DOHH2 (cell line): ENCODE data around the gene BICC1.

Experiments used
- H3F3A ChIP-seq: fragments of 200-600 bp; sonication (generic), shearing (Covaris generic); 2 replicates; pipeline ENCODE4 v1.6.0; 2016; ENCODE audit warnings: antibody characterized with exemption, mild to moderate bottlenecking; ENCODE audit not compliant: control insufficient read depth, insufficient read depth
- H3K27ac ChIP-seq: fragments of 200-600 bp; sonication (generic); 2 replicates; pipeline ENCODE4 v1.5.1; 2014; ENCODE audit warnings: low read depth, mild to moderate bottlenecking, low read length, moderate library complexity
- H3K27me3 ChIP-seq: fragments of 200-600 bp; sonication (generic); 2 replicates; pipeline ENCODE4 v1.6.1; 2014; ENCODE audit warnings: mild to moderate bottlenecking, low read length, mixed read lengths; ENCODE audit not compliant: control insufficient read depth
- H3K36me3 ChIP-seq: fragments of 200-600 bp; sonication (generic); 2 replicates; pipeline ENCODE4 v1.6.1; 2014; ENCODE audit warnings: mild to moderate bottlenecking, low read length, moderate library complexity, mixed read lengths; ENCODE audit not compliant: control insufficient read depth
- H3K4me1 ChIP-seq: fragments of 200-600 bp; sonication (generic); 2 replicates; pipeline ENCODE4 v1.6.1; 2014; ENCODE audit warnings: mild to moderate bottlenecking, low read length, mixed read lengths; ENCODE audit not compliant: control insufficient read depth
- H3K4me2 ChIP-seq: fragments of 200-600 bp; sonication (generic); 2 replicates; pipeline ENCODE4 v1.6.0; 2014; ENCODE audit warnings: mild to moderate bottlenecking, low read length, moderate library complexity
- H3K4me3 ChIP-seq: fragments of 200-600 bp; sonication (generic); 2 replicates; pipeline ENCODE4 v1.5.1; 2014; ENCODE audit warnings: mild to moderate bottlenecking, low read length, mixed read lengths
- H3K79me2 ChIP-seq: fragments of 200-600 bp; sonication (generic); 2 replicates; pipeline ENCODE4 v1.6.1; 2014; ENCODE audit warnings: mild to moderate bottlenecking, low read length, mixed read lengths; ENCODE audit not compliant: control insufficient read depth
- H3K9me2 ChIP-seq: fragments of 200-600 bp; sonication (generic); replicated peaks from 2 replicates; pipeline ENCODE4 v1.6.1; 2014; ENCODE audit warnings: mild to moderate bottlenecking, low read length, mixed read lengths; ENCODE audit not compliant: control insufficient read depth
- H3K9me3 ChIP-seq: fragments of 200-600 bp; sonication (generic); 2 replicates; pipeline ENCODE4 v1.6.1; 2014; ENCODE audit warnings: antibody characterized with exemption, low read length, mixed read lengths; ENCODE audit not compliant: control insufficient read depth, insufficient read depth
- H4K20me1 ChIP-seq: fragments of 200-600 bp; sonication (generic); 2 replicates; pipeline ENCODE4 v1.6.0; 2014; ENCODE audit warnings: low read depth, mild to moderate bottlenecking, antibody characterized with exemption, low read length, moderate library complexity; ENCODE audit not compliant: control insufficient read depth, insufficient read depth
- EZH2phosphoT487 ChIP-seq: fragments of 200-600 bp; sonication (generic); IDR thresholded peaks from 2 replicates; pipeline ENCODE4 v1.6.1; 2017; ENCODE audit warnings: borderline replicate concordance, mild to moderate bottlenecking, antibody characterized with exemption, low read length, moderate library complexity, mixed read lengths
- TF ChIP-seq, protein P1 (sequence below): fragments of 200-600 bp; sonication (generic); IDR thresholded peaks from one replicate; pipeline ENCODE4 v1.5.1; 2014; ENCODE audit warnings: antibody characterized with exemption, mild to moderate bottlenecking, low read depth, low read length; ENCODE audit not compliant: poor library complexity, severe bottlenecking

BICC1 gene

DNA sequence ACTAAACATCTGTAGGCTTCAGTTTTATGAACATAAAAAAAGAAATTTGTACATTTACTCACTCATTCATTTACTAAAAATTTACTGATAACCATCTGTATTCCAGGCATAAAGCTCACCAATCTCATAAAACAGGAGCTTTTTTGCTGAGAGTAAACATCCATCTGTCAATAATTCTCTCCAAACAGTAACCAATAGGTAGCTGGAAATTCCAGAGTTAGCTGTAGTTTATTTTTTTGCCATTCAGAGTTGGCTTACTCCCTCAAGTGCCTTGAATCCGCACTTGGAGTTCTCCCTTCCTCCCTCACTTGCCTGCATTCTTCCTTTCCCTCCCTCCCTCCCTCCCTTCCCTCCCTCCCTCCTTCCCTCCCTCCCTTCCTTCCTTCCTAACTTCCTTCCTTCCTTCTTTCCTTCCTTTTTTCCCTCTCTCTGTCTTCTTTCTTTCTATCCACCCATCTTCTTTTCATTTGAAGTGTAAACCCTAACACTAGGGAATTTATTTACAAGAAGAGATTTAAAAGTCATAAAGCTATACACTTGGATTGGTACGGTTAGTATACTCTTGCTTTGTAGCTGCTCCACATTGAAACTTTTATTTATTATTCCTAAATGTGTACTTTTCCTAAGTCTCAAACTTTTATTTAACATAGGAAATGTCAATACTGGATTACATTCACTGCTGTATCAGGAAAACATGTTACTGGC is 44.6 kb upstream of the BICC1 start:
- no peak overlapping the region for H3K27ac ChIP-seq
- 0 out of 2 replicates have a peak, but pooled peaks cover 3% of the 10 kb centered on the region for H3K27me3 ChIP-seq
- H3K4me3 ChIP-seq: no peak overlapping the region
- TF ChIP-seq, protein P1, sequence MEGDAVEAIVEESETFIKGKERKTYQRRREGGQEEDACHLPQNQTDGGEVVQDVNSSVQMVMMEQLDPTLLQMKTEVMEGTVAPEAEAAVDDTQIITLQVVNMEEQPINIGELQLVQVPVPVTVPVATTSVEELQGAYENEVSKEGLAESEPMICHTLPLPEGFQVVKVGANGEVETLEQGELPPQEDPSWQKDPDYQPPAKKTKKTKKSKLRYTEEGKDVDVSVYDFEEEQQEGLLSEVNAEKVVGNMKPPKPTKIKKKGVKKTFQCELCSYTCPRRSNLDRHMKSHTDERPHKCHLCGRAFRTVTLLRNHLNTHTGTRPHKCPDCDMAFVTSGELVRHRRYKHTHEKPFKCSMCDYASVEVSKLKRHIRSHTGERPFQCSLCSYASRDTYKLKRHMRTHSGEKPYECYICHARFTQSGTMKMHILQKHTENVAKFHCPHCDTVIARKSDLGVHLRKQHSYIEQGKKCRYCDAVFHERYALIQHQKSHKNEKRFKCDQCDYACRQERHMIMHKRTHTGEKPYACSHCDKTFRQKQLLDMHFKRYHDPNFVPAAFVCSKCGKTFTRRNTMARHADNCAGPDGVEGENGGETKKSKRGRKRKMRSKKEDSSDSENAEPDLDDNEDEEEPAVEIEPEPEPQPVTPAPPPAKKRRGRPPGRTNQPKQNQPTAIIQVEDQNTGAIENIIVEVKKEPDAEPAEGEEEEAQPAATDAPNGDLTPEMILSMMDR: no peak
- TF ChIP-seq EZH2phosphoT487: no peak
- no peaks in the 10 kb centered on the region for H4K20me1 ChIP-seq
- no peaks in the 10 kb centered on the region for H3K79me2 ChIP-seq
- H3F3A ChIP-seq: no peaks in the 10 kb centered on the region
- H3K4me1 ChIP-seq: no peaks in the 10 kb centered on the region
- no peak overlapping the region for H3K4me2 ChIP-seq
- H3K36me3 ChIP-seq: no peaks in the 10 kb centered on the region
- H3K9me2 ChIP-seq: no peaks in the 10 kb centered on the region
- no peaks in the 10 kb centered on the region for H3K9me3 ChIP-seq

- TF ChIP-seq, protein P1: no peak
- H3K4me1 ChIP-seq: no peaks in the 10 kb centered on the region
- H3K4me2 ChIP-seq: no peak overlapping the region
- H3K4me3 ChIP-seq: no peak overlapping the region
- no peaks in the 10 kb centered on the region for H3K27me3 ChIP-seq
- H3K9me3 ChIP-seq: no peaks in the 10 kb centered on the region
- no peaks in the 10 kb centered on the region for H3K9me2 ChIP-seq
- H3K79me2 ChIP-seq: no peaks in the 10 kb centered on the region
- H3K36me3 ChIP-seq: no peaks in the 10 kb centered on the region
- no peaks in the 10 kb centered on the region for H3F3A ChIP-seq
- no peak overlapping the region for H3K27ac ChIP-seq
- no peaks in the 10 kb centered on the region for H4K20me1 ChIP-seq
Measured at GRCh38 chr10:58473976-58474375, 38.7 kb upstream of the BICC1 start.

DNA sequence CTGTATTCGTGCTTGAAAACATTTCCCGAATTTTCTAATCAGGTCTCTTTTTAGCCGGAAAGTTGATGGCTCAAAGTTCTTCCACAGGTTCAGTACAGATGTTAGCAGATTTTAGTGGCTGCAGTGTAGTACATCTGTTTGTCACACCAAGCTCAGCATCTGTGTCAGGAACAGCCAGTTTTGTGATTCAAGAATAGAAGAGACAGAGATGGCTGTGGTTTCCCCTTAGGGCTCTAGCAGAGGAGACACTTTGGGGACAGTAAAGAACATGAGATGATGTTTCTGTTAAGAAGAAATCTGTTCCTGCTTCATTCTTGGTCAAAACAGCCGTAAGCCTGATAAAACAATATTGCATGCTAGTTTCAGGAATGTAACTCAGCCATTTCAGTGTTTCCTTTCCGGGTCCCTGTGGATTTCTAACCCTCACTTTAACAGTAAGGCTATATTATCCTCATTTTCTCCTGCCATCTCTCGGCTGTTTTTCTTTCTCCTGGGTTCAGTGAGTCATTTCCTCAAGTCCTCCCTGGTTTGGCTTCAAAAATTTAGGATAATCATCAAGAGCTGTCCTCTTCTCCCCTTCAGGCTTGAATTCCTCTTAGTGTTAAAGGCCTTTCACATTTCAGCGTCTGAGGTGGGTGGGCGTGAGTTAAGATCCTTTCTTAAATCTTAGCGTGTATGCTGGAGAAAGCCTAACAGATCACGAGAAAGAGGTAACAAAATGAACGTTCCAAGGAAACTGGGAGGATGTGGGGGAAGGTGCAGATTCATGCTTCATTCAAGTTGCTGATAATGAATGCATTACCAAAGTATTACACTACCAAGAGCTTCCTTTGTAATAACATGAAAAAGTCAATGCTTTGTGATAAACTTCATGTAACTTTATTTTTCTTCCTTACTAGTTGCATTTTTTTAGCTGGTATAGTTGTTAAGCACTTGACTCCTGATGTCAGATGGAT is 37.1 kb upstream of the BICC1 start:
- no peak overlapping the region for H3K4me2 ChIP-seq
- no peaks in the 10 kb centered on the region for H3K36me3 ChIP-seq
- H4K20me1 ChIP-seq: no peaks in the 10 kb centered on the region
- no peaks in the 10 kb centered on the region for H3K9me2 ChIP-seq
- TF ChIP-seq EZH2phosphoT487: no peak
- TF ChIP-seq, protein P1: no peak
- H3K4me3 ChIP-seq: no peak overlapping the region
- H3K9me3 ChIP-seq: no peaks in the 10 kb centered on the region
- H3K4me1 ChIP-seq: no peaks in the 10 kb centered on the region
- H3F3A ChIP-seq: no peaks in the 10 kb centered on the region
- H3K79me2 ChIP-seq: no peaks in the 10 kb centered on the region
- no peak overlapping the region for H3K27ac ChIP-seq
- H3K27me3 ChIP-seq: no peaks in the 10 kb centered on the region
